Gastrocnemius medialis (tissue), 4 donors: ENCODE measurements around the gene ADM5. TPM values are rescaled to one million over a fixed set of nuclear protein-coding genes. Genes with fewer than 3 reads are reported as not detected.

Source experiments
- ATAC-seq, 2 donors: fragments of 150-250 bp; one replicate each; pipeline ENCODE4 v1.9.1; 2016
- DNase-seq, 2 donors: peaks; one replicate each; pipeline ENCODE4 v3.0.0-alpha.2; 2019
- H3K27ac ChIP-seq, 4 donors: fragments of 200-600 bp; sonication (generic); 1 replicate in 1 of 4; 2 replicates in 3 of 4; pipeline ENCODE4 v1.5.1; 2016 to 2018; ENCODE audit warnings: mild to moderate bottlenecking in 2 of 4, moderate library complexity in 1 of 4
- H3K27me3 ChIP-seq, 3 donors: fragments of 200-600 bp; sonication (generic) in 2 of 3; 1 replicate in 1 of 3; 2 replicates in 2 of 3; pipeline versions ENCODE4 v1.5.1 to v1.6.0; 2016 to 2019; ENCODE audit warnings: mild to moderate bottlenecking in 1 of 3, moderate library complexity in 1 of 3
- H3K36me3 ChIP-seq, 2 donors: fragments of 200-600 bp; sonication (generic) in 1 of 2; one replicate each; pipeline ENCODE4 v1.5.1; 2017 to 2018
- H3K4me1 ChIP-seq, 2 donors: fragments of 200-600 bp; sonication (generic) in 1 of 2; one replicate each; pipeline ENCODE4 v1.5.1; 2016 to 2017; ENCODE audit warnings: mild to moderate bottlenecking in 2 of 2
- H3K4me3 ChIP-seq, 4 donors: fragments of 200-600 bp; sonication (generic) in 3 of 4; 1 replicate in 1 of 4; 2 replicates in 3 of 4; pipeline ENCODE4 v1.5.1; 2016 to 2019; ENCODE audit warnings: mild to moderate bottlenecking in 2 of 4
- H3K9me3 ChIP-seq, 3 donors: fragments of 200-600 bp; sonication (generic) in 2 of 3; 1 replicate in 1 of 3; 2 replicates in 2 of 3; pipeline ENCODE4 v1.5.1; 2016 to 2019
- POLR2A ChIP-seq, 2 donors: fragments of 450-650 bp; IDR thresholded peaks; one replicate each; pipeline ENCODE4 v1.6.1; 2017; ENCODE audit warnings: antibody characterized with exemption in 2 of 2, mild to moderate bottlenecking in 2 of 2, moderate library complexity in 2 of 2
- in situ Hi-C, 4 donors: fragments of 200-750 bp; cut with MboI; loops; one replicate each; pipeline versions ENCODE4 v1.15.0 to v1.8.0; 2017; ENCODE audit warnings: low sequenced_read_pairs in 4 of 4
- intact Hi-C: fragments of 100-400 bp; cut with DNase I; formaldehyde crosslinking; loops from one replicate; pipeline ENCODE4 v1.15.1; 2023; ENCODE audit warnings: low total_unique reads
- microRNA-seq, 2 donors: library from miRNA; unstranded; fragments of <30 nt; microRNA quantifications; one replicate each; pipeline ENCODE4, GENCODE V29; 2016; ENCODE audit warnings: borderline replicate concordance in 2 of 2
- total RNA-seq, 4 donors: library from RNA; depleted of rRNA; stranded (reverse); fragments of >200 nt; gene quantifications; one replicate each; pipeline versions ENCODE4 v1.1.0 to v1.2.3, GENCODE V29; 2016
- TF ChIP-seq, protein P1 (sequence below), 5 experiments: fragments of 450-650 bp in 3 of 5; fragments of 200-600 bp in 2 of 5; sonication (generic) in 2 of 5; IDR thresholded peaks in 4 of 5; conservative IDR thresholded peaks in 1 of 5; 1 replicate in 4 of 5; 2 replicates in 1 of 5; pipeline ENCODE4 v1.5.1; 2016 to 2019; ENCODE audit warnings: antibody characterized with exemption in 5 of 5, mild to moderate bottlenecking in 3 of 5, moderate library complexity in 3 of 5

The ADM5 gene
- total RNA-seq, 4 donors from 2014 or later = 1.0 to 2.1 (median 1.4) TPM; not detected in 1

GRCh38 chr19:49739933-49740332 is 50.5 kb downstream of the ADM5 start:
- in situ Hi-C loops (no loop called here), intact Hi-C loops (no loop called here)
- no peak for DNase-seq
- no peak for ATAC-seq
- H3K9me3 ChIP-seq = no peaks in the 10 kb centered on the region
- no peaks in the 10 kb centered on the region for H3K27me3 ChIP-seq
- H3K27ac ChIP-seq = no peak overlapping the region
- no peaks in the 10 kb centered on the region for H3K4me1 ChIP-seq
- H3K36me3 ChIP-seq = no peaks in the 10 kb centered on the region
- TF ChIP-seq POLR2A (IDR thresholded peaks at IDR 0.05) = no peak
- TF ChIP-seq, protein P1, sequence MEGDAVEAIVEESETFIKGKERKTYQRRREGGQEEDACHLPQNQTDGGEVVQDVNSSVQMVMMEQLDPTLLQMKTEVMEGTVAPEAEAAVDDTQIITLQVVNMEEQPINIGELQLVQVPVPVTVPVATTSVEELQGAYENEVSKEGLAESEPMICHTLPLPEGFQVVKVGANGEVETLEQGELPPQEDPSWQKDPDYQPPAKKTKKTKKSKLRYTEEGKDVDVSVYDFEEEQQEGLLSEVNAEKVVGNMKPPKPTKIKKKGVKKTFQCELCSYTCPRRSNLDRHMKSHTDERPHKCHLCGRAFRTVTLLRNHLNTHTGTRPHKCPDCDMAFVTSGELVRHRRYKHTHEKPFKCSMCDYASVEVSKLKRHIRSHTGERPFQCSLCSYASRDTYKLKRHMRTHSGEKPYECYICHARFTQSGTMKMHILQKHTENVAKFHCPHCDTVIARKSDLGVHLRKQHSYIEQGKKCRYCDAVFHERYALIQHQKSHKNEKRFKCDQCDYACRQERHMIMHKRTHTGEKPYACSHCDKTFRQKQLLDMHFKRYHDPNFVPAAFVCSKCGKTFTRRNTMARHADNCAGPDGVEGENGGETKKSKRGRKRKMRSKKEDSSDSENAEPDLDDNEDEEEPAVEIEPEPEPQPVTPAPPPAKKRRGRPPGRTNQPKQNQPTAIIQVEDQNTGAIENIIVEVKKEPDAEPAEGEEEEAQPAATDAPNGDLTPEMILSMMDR (IDR thresholded peaks at IDR 0.05 in 4 of 5, conservative IDR thresholded peaks at IDR 0.05 in 1 of 5) = no peak
- no peak overlapping the region for H3K4me3 ChIP-seq

Small RNA genes lying within 50 kb of the gene (microRNA-seq; reads per million reads assigned to microRNA genes)
- 0 to 4.7 reads per million in 2 donors for gene MIR5088

Other genes with a start within 250 kb of the ADM5 start
- gene SLC17A7, start 248.1 kb upstream of the ADM5 start, total RNA-seq = 1 to 10 TPM in 1 of 4 donors, under 1 TPM in 3; 0.24 to 1.6 (median 0.33) TPM
- 100 to 1,000 TPM in 1 of 4 donors, 10 to 100 TPM in 3; 41.9 to 107 (median 79.0) TPM for gene PIH1D1, start 237.8 kb upstream of the ADM5 start, total RNA-seq
- gene ALDH16A1, start 236.4 kb upstream of the ADM5 start, total RNA-seq = 10 to 100 TPM in 2 of 4 donors, 1 to 10 TPM in 2; 8.0 to 12.6 (median 9.9) TPM
- 1 to 10 TPM in 3 of 4 donors, under 1 TPM in 1; 0.91 to 2.7 (median 1.2) TPM for gene FLT3LG, start 215.4 kb upstream of the ADM5 start, total RNA-seq
- 1,000 to 10,000 TPM; 1,565 to 2,260 (median 1,899) TPM for gene RPL13A, start 202.0 kb upstream of the ADM5 start, total RNA-seq
- gene RPS11, start 193.2 kb upstream of the ADM5 start, total RNA-seq = 1,000 to 10,000 TPM; 2,509 to 3,015 (median 2,721) TPM
- 10 to 100 TPM; 54.8 to 68.2 (median 59.7) TPM for gene FCGRT, start 176.9 kb upstream of the ADM5 start, total RNA-seq
- 10 to 100 TPM in 2 of 4 donors, 1 to 10 TPM in 2; 1.2 to 11.7 (median 7.6) TPM for gene RCN3, start 161.6 kb upstream of the ADM5 start, total RNA-seq
- 10 to 100 TPM; 62.4 to 92.8 (median 78.9) TPM for gene NOSIP, start 109.0 kb upstream of the ADM5 start, total RNA-seq
- 1 to 10 TPM in 3 of 4 donors, not detected in 1; 1.4 to 4.6 (median 3.8) TPM for gene PRRG2, start 108.3 kb upstream of the ADM5 start, total RNA-seq
- gene PRR12, start 98.4 kb upstream of the ADM5 start, total RNA-seq = 1 to 10 TPM; 3.4 to 7.7 (median 3.8) TPM
- 10 to 100 TPM; 12.4 to 26.2 (median 24.2) TPM for gene RRAS, start 49.5 kb upstream of the ADM5 start, total RNA-seq
- 10 to 100 TPM; 13.7 to 36.1 (median 32.9) TPM for gene SCAF1, start 47.4 kb upstream of the ADM5 start, total RNA-seq
- gene IRF3, start 23.7 kb upstream of the ADM5 start, total RNA-seq = 10 to 100 TPM; 11.0 to 18.6 (median 13.7) TPM
- 10 to 100 TPM; 10.7 to 12.9 (median 11.8) TPM for gene BCL2L12, start 23.7 kb upstream of the ADM5 start, total RNA-seq
- 100 to 1,000 TPM; 190 to 242 (median 229) TPM for gene PRMT1, start 12.3 kb upstream of the ADM5 start, total RNA-seq
- gene CPT1C, start 1.5 kb downstream of the ADM5 start, total RNA-seq = under 1 TPM in 3 of 4 donors, not detected in 1; 0.26 to 0.97 (median 0.73) TPM
- gene TSKS, start 73.7 kb downstream of the ADM5 start, total RNA-seq = under 1 TPM in 2 of 4 donors, not detected in 2; 0.13 to 0.16 TPM
- 100 to 1,000 TPM in 3 of 4 donors, 10 to 100 TPM in 1; 94.2 to 142 (median 131) TPM for gene AP2A1, start 77.4 kb downstream of the ADM5 start, total RNA-seq
- 10 to 100 TPM; 14.2 to 35.5 (median 26.0) TPM for gene FUZ, start 123.7 kb downstream of the ADM5 start, total RNA-seq
- 100 to 1,000 TPM in 1 of 4 donors, 10 to 100 TPM in 3; 46.6 to 105 (median 78.7) TPM for gene MED25, start 128.7 kb downstream of the ADM5 start, total RNA-seq
- gene PTOV1, start 161.6 kb downstream of the ADM5 start, total RNA-seq = 10 to 100 TPM; 77.6 to 88.2 (median 87.0) TPM
- 10 to 100 TPM; 14.9 to 43.4 (median 21.1) TPM for gene PNKP, start 178.0 kb downstream of the ADM5 start, total RNA-seq
- gene AKT1S1, start 187.8 kb downstream of the ADM5 start, total RNA-seq = 10 to 100 TPM; 23.8 to 56.8 (median 43.4) TPM
- 10 to 100 TPM; 48.7 to 84.3 (median 66.4) TPM for gene TBC1D17, start 188.1 kb downstream of the ADM5 start, total RNA-seq
- gene IL4I1, start 207.3 kb downstream of the ADM5 start, total RNA-seq = 1 to 10 TPM in 1 of 4 donors, under 1 TPM in 1, not detected in 2; 0.15 to 1.1 TPM
- 10 to 100 TPM in 1 of 4 donors, 1 to 10 TPM in 3; 6.4 to 10.8 (median 9.0) TPM for gene ATF5, start 239.6 kb downstream of the ADM5 start, total RNA-seq
- 10 to 100 TPM; 32.8 to 38.0 (median 36.3) TPM for gene NUP62, start 239.9 kb downstream of the ADM5 start, total RNA-seq